ENCODE measurements around the gene ZNF430.

DNA sequence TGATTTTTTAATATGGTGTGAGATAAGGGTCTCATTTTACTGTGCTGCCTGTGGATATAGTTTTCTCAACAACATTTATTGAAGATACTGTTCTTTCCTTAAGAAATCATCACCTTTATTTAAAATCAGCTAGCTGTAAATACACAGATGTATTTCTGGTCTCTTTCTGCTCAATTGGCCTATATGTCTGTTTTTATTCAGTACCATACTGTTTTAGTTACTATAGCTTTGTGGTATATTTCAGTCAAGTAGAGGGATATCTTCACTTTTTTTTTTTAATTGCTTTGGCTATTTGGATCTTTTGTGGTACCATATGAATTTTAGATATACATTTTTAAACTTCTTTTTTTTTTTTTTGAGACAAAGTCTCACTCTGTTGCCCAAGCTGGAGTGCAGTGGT is 44.9 kb downstream of the ZNF430 start:
- no peak for TF ChIP-seq CTCF (IDR thresholded peaks at IDR 0.05)
- no peak for TF ChIP-seq POLR2A (IDR thresholded peaks at IDR 0.05)

Data from Peyer's patch (tissue), 4 donors.